Lower leg skin (tissue), 4 donors: ENCODE measurements around the gene GPR161. TPM values are rescaled to one million over a fixed set of nuclear protein-coding genes. Genes with fewer than 3 reads are reported as not detected.

Experiments
- DNase-seq, 2 donors: peaks; one replicate each; pipeline ENCODE4 v3.0.0-alpha.2; 2019; ENCODE audit warnings: low spot score in 2 of 2
- H3K4me3 ChIP-seq: fragments of 200-600 bp; sonication (generic); 2 replicates; pipeline ENCODE4 v1.5.1; 2017; ENCODE audit warnings: mild to moderate bottlenecking, low read depth; ENCODE audit not compliant: poor library complexity, severe bottlenecking
- POLR2A ChIP-seq, 2 donors: fragments of 450-650 bp; IDR thresholded peaks; one replicate each; pipeline ENCODE4 v1.6.1; 2016 to 2017; ENCODE audit warnings: antibody characterized with exemption in 2 of 2, mild to moderate bottlenecking in 1 of 2, moderate library complexity in 1 of 2
- WGBS, 2 donors: methylation state at CpG; one replicate each; pipeline ENCODE4 v1.1.5; 2018; 5-methylcytosine and 5-hydroxymethylcytosine counted together
- intact Hi-C: fragments of 100-400 bp; cut with DNase I; formaldehyde crosslinking; loops from one replicate; pipeline ENCODE4 v1.15.0; 2023; ENCODE audit warnings: low total_unique reads
- total RNA-seq, 4 donors: library from RNA; depleted of rRNA; stranded (reverse); fragments of >200 nt; gene quantifications; one replicate each; pipeline ENCODE4 v1.1.0, GENCODE V29; 2016
- TF ChIP-seq, protein P1 (sequence below), 3 donors: fragments of 450-650 bp; IDR thresholded peaks; one replicate each; pipeline ENCODE4 v1.5.1; 2016; ENCODE audit warnings: antibody characterized with exemption in 3 of 3, mild to moderate bottlenecking in 3 of 3, moderate library complexity in 2 of 3

Gene GPR161
- total RNA-seq, 4 donors from 2014 or later = 0.97 to 5.9 (median 1.6) TPM

DNA sequence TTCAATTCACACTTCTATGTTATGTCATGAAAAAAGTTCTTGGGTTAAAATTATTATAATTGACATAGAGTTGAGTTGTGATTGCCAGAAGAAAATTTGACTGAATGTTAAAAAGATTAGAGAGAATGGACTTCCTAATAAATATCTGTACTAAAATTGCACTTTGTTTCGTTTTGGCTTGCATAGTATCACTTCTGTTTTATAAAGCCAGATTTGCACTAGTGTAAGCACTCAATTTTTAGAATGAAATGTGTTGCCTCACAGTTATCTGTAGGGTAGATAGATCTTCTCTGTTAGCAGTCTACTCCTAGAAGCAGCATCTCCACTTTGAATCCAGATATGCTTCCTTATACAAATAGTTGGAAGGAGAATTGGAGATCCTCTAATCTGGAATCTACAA lies 104.7 kb downstream of the GPR161 start:
- WGBS, 2 donors = 81 to 88% methylated on average over 1 of the region's 1 CpG
- TF ChIP-seq, protein P1, sequence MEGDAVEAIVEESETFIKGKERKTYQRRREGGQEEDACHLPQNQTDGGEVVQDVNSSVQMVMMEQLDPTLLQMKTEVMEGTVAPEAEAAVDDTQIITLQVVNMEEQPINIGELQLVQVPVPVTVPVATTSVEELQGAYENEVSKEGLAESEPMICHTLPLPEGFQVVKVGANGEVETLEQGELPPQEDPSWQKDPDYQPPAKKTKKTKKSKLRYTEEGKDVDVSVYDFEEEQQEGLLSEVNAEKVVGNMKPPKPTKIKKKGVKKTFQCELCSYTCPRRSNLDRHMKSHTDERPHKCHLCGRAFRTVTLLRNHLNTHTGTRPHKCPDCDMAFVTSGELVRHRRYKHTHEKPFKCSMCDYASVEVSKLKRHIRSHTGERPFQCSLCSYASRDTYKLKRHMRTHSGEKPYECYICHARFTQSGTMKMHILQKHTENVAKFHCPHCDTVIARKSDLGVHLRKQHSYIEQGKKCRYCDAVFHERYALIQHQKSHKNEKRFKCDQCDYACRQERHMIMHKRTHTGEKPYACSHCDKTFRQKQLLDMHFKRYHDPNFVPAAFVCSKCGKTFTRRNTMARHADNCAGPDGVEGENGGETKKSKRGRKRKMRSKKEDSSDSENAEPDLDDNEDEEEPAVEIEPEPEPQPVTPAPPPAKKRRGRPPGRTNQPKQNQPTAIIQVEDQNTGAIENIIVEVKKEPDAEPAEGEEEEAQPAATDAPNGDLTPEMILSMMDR (IDR thresholded peaks at IDR 0.05) = no peak
- no peak for DNase-seq

DNA sequence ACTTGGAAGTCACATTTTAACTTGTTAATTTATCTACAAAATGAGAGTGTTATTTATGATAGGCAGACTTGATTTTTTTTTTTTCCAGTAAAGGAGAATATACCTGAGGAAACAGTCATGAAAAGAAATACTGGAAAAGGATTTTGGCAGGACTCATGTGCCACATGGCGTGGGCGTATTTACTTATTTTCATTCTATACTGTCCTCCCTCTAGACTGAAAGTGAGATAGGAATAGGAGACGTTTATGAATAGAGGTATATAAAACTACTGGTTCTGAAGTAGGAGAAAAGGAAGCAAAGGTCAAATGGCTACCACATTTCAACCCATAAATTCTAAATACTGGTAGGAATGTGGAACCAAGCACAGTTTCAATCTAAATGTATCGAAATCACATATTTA lies 105.1 kb downstream of the GPR161 start:
- WGBS, 2 donors = 83 to 84% methylated on average over 4 of the region's 4 CpGs
- intact Hi-C loops = no loop called here
- TF ChIP-seq, protein P1 (IDR thresholded peaks at IDR 0.05) = no peak
- no peak for TF ChIP-seq POLR2A (IDR thresholded peaks at IDR 0.05)
- DNase-seq = no peak
- no peak overlapping the region for H3K4me3 ChIP-seq

More for the DNA sequence above, 104.7 kb downstream of the GPR161 start:
- H3K4me3 ChIP-seq = no peak overlapping the region
- intact Hi-C loops = no loop called here

DNA sequence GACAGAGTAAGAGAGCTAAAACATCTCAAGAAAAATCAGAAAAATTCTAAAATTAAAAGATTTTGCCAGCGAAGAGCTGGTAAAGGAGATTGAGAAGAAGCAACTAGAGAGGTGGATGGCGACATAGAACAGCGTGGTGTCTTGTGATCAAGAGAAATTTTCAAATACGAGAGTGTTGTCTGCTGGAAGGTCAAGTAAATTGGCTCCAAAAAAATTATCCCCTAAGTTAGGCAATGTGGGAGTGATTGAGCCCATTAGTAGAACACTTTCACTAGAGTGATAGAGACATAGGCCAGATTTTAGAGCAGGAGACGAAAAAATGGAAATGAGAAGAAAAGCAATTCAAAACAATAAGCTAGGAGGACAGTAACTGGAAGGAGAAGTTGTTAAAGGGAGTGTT lies 105.5 kb downstream of the GPR161 start:
- TF ChIP-seq, protein P1 (IDR thresholded peaks at IDR 0.05) = no peak
- no peak for TF ChIP-seq POLR2A (IDR thresholded peaks at IDR 0.05)
- intact Hi-C loops = no loop called here
- 89 to 93% methylated on average over 5 of the region's 5 CpGs for WGBS, 2 donors
- no peak overlapping the region for H3K4me3 ChIP-seq
- no peak for DNase-seq

Other genes with a start within 250 kb of the GPR161 start
- under 1 TPM in 2 of 4 donors, not detected in 2; 0.07 to 0.10 TPM for gene ADCY10, start 222.8 kb downstream of the GPR161 start, total RNA-seq
- 10 to 100 TPM; 31.9 to 57.7 (median 50.4) TPM for gene DCAF6, start 200.2 kb downstream of the GPR161 start, total RNA-seq
- gene MPC2, start 199.9 kb downstream of the GPR161 start, total RNA-seq = 10 to 100 TPM; 12.1 to 33.7 (median 26.0) TPM
- 10 to 100 TPM; 13.2 to 21.8 (median 18.6) TPM for gene TIPRL, start 42.0 kb upstream of the GPR161 start, total RNA-seq
- gene SFT2D2, start 89.1 kb upstream of the GPR161 start, total RNA-seq = 10 to 100 TPM; 43.7 to 81.3 (median 53.2) TPM
- gene TBX19, start 143.9 kb upstream of the GPR161 start, total RNA-seq = 1 to 10 TPM; 1.8 to 7.5 (median 3.5) TPM